Measurements from ENCODE around the gene SLC8A3. TPM values are rescaled to one million over a fixed set of nuclear protein-coding genes. Genes with fewer than 3 reads are reported as not detected.

SLC8A3 gene
- polyA plus RNA-seq, 3 donors: 0.01 TPM; not detected in 2

GRCh38 chr14:70019695-70020094 lies 169.1 kb downstream of the SLC8A3 start:
- H3K4me3 Mint-ChIP-seq: no peak overlapping the region

GRCh38 chr14:70018713-70019211 lies 170.0 kb downstream of the SLC8A3 start:
- no peaks in the 10 kb centered on the region for H3K36me3 Mint-ChIP-seq
- H3K27ac ChIP-seq (ENCODE audit: low read depth in 1 of 2, low read length in 2 of 2): peak overlapping the region; percentile 30 to 61
- peak; percentile 38 to 42 (median 42) for DNase-seq
- peak overlapping the region; percentile 32 to 74 (median 46) for H3K4me3 ChIP-seq (replicated peaks in 1 of 3; ENCODE audit: low read depth in 2 of 3, low read length in 3 of 3)
- peak overlapping the region; percentile 78 for H3K4me2 ChIP-seq (replicated peaks; ENCODE audit: extremely low read depth, low read length, poor library complexity, severe bottlenecking)
- WGBS (ENCODE audit: insufficient coverage): 0% methylated on average over 9 of the region's 9 CpGs
- H3K9ac ChIP-seq (ENCODE audit: insufficient read depth, low read length, poor library complexity, severe bottlenecking): peak overlapping the region; percentile 62
- H3K9me3 ChIP-seq (replicated peaks in 1 of 2; ENCODE audit: control insufficient read depth in 1 of 2, insufficient read depth in 1 of 2, low read length in 2 of 2): no peaks in the 10 kb centered on the region
- no peaks in the 10 kb centered on the region for H3K79me2 ChIP-seq (ENCODE audit: insufficient read depth, low read length)
- no peaks in the 10 kb centered on the region for H3K36me3 ChIP-seq (replicated peaks in 1 of 2; ENCODE audit: control insufficient read depth in 1 of 2, insufficient read depth in 2 of 2, low read length in 2 of 2)
- H3K27me3 ChIP-seq (ENCODE audit: control insufficient read depth in 2 of 2, insufficient read depth in 2 of 2, low read length in 2 of 2): no peaks in the 10 kb centered on the region
- H4K20me1 ChIP-seq (ENCODE audit: insufficient read depth, low read length): no peaks in the 10 kb centered on the region
- peaks cover 0 to 2% (median 0%) of the 10 kb centered on the region in 7 donors for H3K9me3 Mint-ChIP-seq
- H3K4me3 Mint-ChIP-seq: peak overlapping the region; percentile 78 to 92
- peak overlapping the region in 6 of 7 donors; percentile 26 to 77 (median 61) for H3K27ac Mint-ChIP-seq
- intact Hi-C loops (cut with micrococcal nuclease): no loop called here
- H2AFZ ChIP-seq (ENCODE audit: insufficient read depth, low read depth, low read length, poor library complexity, severe bottlenecking): peak overlapping the region; percentile 88
- no peak for TF ChIP-seq CTCF (IDR thresholded peaks at IDR 0.05)
- H3K4me1 Mint-ChIP-seq: peaks cover 39% of the 10 kb centered on the region
- peaks cover 29 to 41% of the 10 kb centered on the region in 2 donors for H3K4me1 ChIP-seq (ENCODE audit: control insufficient read depth in 1 of 2, insufficient read depth in 2 of 2, low read length in 2 of 2)
- peaks cover 0 to 2% (median 0%) of the 10 kb centered on the region in 3 donors for H3K27me3 Mint-ChIP-seq (ENCODE audit: low read depth in 3 of 3)

More at GRCh38 chr14:70019695-70020094, 169.1 kb downstream of the SLC8A3 start:
- DNase-seq: no peak
- no peak for TF ChIP-seq CTCF (IDR thresholded peaks at IDR 0.05)
- no peak overlapping the region for H3K4me2 ChIP-seq (replicated peaks; ENCODE audit: extremely low read depth, low read length, poor library complexity, severe bottlenecking)
- Mint-ChIP-seq H3K4me1 (peaks cover 39% of the 10 kb centered on the region), H3K9me3 (peaks cover 0 to 2% (median 0%) of the 10 kb centered on the region in 7 donors), H3K36me3 (no peaks in the 10 kb centered on the region), H3K27ac (no peak overlapping the region), H3K27me3 (ENCODE audit: low read depth in 3 of 3) (peaks cover 0 to 4% (median 0%) of the 10 kb centered on the region in 3 donors)
- H3K9me3 ChIP-seq (replicated peaks in 1 of 2; ENCODE audit: control insufficient read depth in 1 of 2, insufficient read depth in 1 of 2, low read length in 2 of 2): no peaks in the 10 kb centered on the region
- no peaks in the 10 kb centered on the region for H3K79me2 ChIP-seq (ENCODE audit: insufficient read depth, low read length)
- no peaks in the 10 kb centered on the region for H3K27me3 ChIP-seq (ENCODE audit: control insufficient read depth in 2 of 2, insufficient read depth in 2 of 2, low read length in 2 of 2)
- intact Hi-C loops (cut with micrococcal nuclease): loop anchor here in 1 of 2 donors (10.0 kb wide), 1 partner anchor 435 kb away; no protein-coding TSS in a partner anchor
- peak overlapping the region; percentile 48 for H2AFZ ChIP-seq (ENCODE audit: insufficient read depth, low read depth, low read length, poor library complexity, severe bottlenecking)
- H4K20me1 ChIP-seq (ENCODE audit: insufficient read depth, low read length): no peaks in the 10 kb centered on the region
- no peak overlapping the region for H3K9ac ChIP-seq (ENCODE audit: insufficient read depth, low read length, poor library complexity, severe bottlenecking)
- peak overlapping the region in 1 of 2 donors; percentile 61 for H3K27ac ChIP-seq (ENCODE audit: low read depth in 1 of 2, low read length in 2 of 2)
- no peak overlapping the region for H3K4me3 ChIP-seq (replicated peaks in 1 of 3; ENCODE audit: low read depth in 2 of 3, low read length in 3 of 3)
- H3K36me3 ChIP-seq (replicated peaks in 1 of 2; ENCODE audit: control insufficient read depth in 1 of 2, insufficient read depth in 2 of 2, low read length in 2 of 2): no peaks in the 10 kb centered on the region
- H3K4me1 ChIP-seq (ENCODE audit: control insufficient read depth in 1 of 2, insufficient read depth in 2 of 2, low read length in 2 of 2): peaks cover 29 to 41% of the 10 kb centered on the region in 2 donors

Measured in CD14-positive monocyte (primary cell).